ENCODE data around the gene TADA3.

- TF ChIP-seq POLR2A (IDR thresholded peaks at IDR 0.05): no peak
- TF ChIP-seq CTCF (IDR thresholded peaks at IDR 0.05): no peak
Observed at GRCh38 chr3:9742560-9742959, 49.7 kb downstream of the TADA3 start.

Data from right lobe of liver (tissue), 4 donors.